ENCODE measurements around the gene CPSF4. TPM values are rescaled to one million over a fixed set of nuclear protein-coding genes. Genes with fewer than 3 reads are reported as not detected.
A peak's percentile ranks its signal among the peaks of the same experiment; 100 is the strongest.

The CPSF4 gene
- total RNA-seq, 1 experiment from 2014 or later: 98.2 TPM

- Histone ChIP-seq H3K18ac (ENCODE audit: insufficient read length, low read depth, low read length) (no peak overlapping the region), H2AK5ac (ENCODE audit: insufficient read length, low read length) (no peak overlapping the region), H3K4me1 (ENCODE audit: insufficient read depth, low read length) (no peaks in the 10 kb centered on the region; the same call in 1 of the 2 replicates), H3K79me2 (ENCODE audit: insufficient read depth, low read length) (peaks cover 17% of the 10 kb centered on the region; the same call in 1 of the 2 replicates), H4K5ac (ENCODE audit: insufficient read length, low read depth, low read length) (no peak overlapping the region), H4K8ac (replicated peaks; ENCODE audit: insufficient read length, low read depth, low read length) (no peak overlapping the region), H3K79me1 (ENCODE audit: insufficient read depth, low read depth, low read length, poor library complexity, severe bottlenecking) (peaks cover 12% of the 10 kb centered on the region), H3K27me3 (ENCODE audit: insufficient read depth, low read length) (no peaks in the 10 kb centered on the region), H3K27ac (ENCODE audit: insufficient read length, low read depth, low read length) (no peak overlapping the region), H3T11ph (ENCODE audit: low read length) (no peak overlapping the region), H3K4me2 (ENCODE audit: insufficient read depth, insufficient read length, low read length) (peak overlapping the region; percentile 94), H2AFZ (ENCODE audit: low read length) (no peak overlapping the region), H3K4ac (ENCODE audit: low read depth, low read length) (no peak overlapping the region), H2BK120ac (ENCODE audit: low read depth, low read length, poor library complexity, severe bottlenecking) (no peak overlapping the region), H2BK20ac (ENCODE audit: low read depth, low read length, poor library complexity, severe bottlenecking) (no peak overlapping the region), H3K23ac (ENCODE audit: insufficient read length, low read depth, low read length) (no peak overlapping the region), H3K9me3 (ENCODE audit: control insufficient read depth, low read depth, low read length) (no peaks in the 10 kb centered on the region), H4K91ac (ENCODE audit: insufficient read length, low read depth, low read length) (no peak overlapping the region), H4K20me1 (ENCODE audit: control insufficient read depth, insufficient read depth, insufficient read length) (no peaks in the 10 kb centered on the region), H3K9ac (ENCODE audit: extremely low read depth, insufficient read length, low read length) (peak overlapping the region; percentile 80), H3K14ac (ENCODE audit: insufficient read depth, low read length) (peak overlapping the region; percentile 2; the same call in 1 of the 2 replicates), H2BK5ac (ENCODE audit: insufficient read length, low read length) (no peak overlapping the region), H3K23me2 (ENCODE audit: insufficient read length, low read depth, low read length, poor library complexity, severe bottlenecking) (peaks cover 5% of the 10 kb centered on the region), H3K56ac (ENCODE audit: insufficient read length, low read depth, low read length) (no peak overlapping the region), H2BK15ac (ENCODE audit: low read depth, low read length) (no peak overlapping the region), H2BK12ac (ENCODE audit: insufficient read length, low read depth, low read length) (no peak overlapping the region)
- peak overlapping the region; percentile 83 to 99 (median 90); a peak in 6 of 7 replicates for H3K27ac Mint-ChIP-seq
- H3K4me1 Mint-ChIP-seq: peaks cover 10 to 24% of the 10 kb centered on the region in 2 experiments
- no CpG with 5 or more reads among the region's 7 CpGs for WGBS (ENCODE audit: extremely low coverage, insufficient read length, low lambda C conversion rate)
- H3K36me3 Mint-ChIP-seq (ENCODE audit: insufficient read depth in 1 of 3, low read depth in 3 of 3): peaks cover 8 to 18% (median 12%) of the 10 kb centered on the region in 3 experiments
- H3K4me3 Mint-ChIP-seq: peak overlapping the region; percentile 96
- H3K9me3 Mint-ChIP-seq: no peaks in the 10 kb centered on the region; a peak in 1 of 5 replicates
- DNase-seq: no peak
- H3K27me3 Mint-ChIP-seq (ENCODE audit: low read depth): peaks cover 2% of the 10 kb centered on the region
- no peak for TF ChIP-seq CTCF (conservative IDR thresholded peaks at IDR 0.05)
Observed at GRCh38 chr7:99473315-99473596, 34.5 kb downstream of the CPSF4 start.

Data from H9 (cell line).